ENCODE measurements around the gene B4GALT6. TPM values are rescaled to one million over a fixed set of nuclear protein-coding genes. Genes with fewer than 3 reads are reported as not detected.

The B4GALT6 gene
- total and polyA plus RNA-seq, 2 of the 8 experiments (the other 6 are each of a cell fraction or from before 2014, with no cell fraction given) = 6.3 to 41.5 TPM

DNA sequence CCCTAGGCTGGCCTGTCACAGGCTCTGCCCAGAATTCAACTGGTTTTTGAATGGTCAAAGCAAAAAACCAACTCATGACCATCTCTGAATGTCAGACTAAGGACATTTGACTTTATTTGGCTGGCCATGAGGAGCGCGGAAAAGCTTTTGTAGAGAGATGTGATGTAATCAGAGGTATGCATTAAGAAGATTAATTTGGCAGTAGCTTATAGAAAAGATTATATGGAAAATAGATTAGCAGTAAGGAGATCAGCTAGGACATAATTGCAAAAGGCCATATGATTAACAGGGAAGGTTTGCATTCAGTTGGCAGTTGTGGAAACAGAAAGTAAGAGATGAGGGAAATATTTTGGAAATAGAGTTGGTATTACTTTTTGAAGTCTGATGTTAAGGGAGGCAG, 105.0 kb downstream of the B4GALT6 start (continued):
- no peak for TF ChIP-seq EZH2 (IDR thresholded peaks at IDR 0.05; ENCODE audit: low read depth, low read length, severe bottlenecking)
- no peak for TF ChIP-seq TCF12 (IDR thresholded peaks at IDR 0.05; ENCODE audit: low read depth, low read length)
- TF ChIP-seq RBBP5 (IDR thresholded peaks at IDR 0.05; ENCODE audit: borderline replicate concordance, low read depth, low read length) = no peak
- TF ChIP-seq CHD1 (IDR thresholded peaks at IDR 0.05; ENCODE audit: low read depth, low read length) = no peak
- no peak for TF ChIP-seq JUN (IDR thresholded peaks at IDR 0.05; ENCODE audit: low read depth, low read length)
- TF ChIP-seq, protein P1, sequence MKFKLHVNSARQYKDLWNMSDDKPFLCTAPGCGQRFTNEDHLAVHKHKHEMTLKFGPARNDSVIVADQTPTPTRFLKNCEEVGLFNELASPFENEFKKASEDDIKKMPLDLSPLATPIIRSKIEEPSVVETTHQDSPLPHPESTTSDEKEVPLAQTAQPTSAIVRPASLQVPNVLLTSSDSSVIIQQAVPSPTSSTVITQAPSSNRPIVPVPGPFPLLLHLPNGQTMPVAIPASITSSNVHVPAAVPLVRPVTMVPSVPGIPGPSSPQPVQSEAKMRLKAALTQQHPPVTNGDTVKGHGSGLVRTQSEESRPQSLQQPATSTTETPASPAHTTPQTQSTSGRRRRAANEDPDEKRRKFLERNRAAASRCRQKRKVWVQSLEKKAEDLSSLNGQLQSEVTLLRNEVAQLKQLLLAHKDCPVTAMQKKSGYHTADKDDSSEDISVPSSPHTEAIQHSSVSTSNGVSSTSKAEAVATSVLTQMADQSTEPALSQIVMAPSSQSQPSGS (IDR thresholded peaks at IDR 0.05; ENCODE audit: low read length) = no peak
- TF ChIP-seq SIX5 (IDR thresholded peaks at IDR 0.05; ENCODE audit: low read depth, low read length) = no peak
- TF ChIP-seq BACH1 (IDR thresholded peaks at IDR 0.05; ENCODE audit: low read length) = no peak
- no peak for TF ChIP-seq EGR1 (IDR thresholded peaks at IDR 0.05; ENCODE audit: borderline replicate concordance, low read depth, low read length)

Data from H1 (cell line).